BJ (cell line): Measurements from ENCODE around the gene NPEPL1. TPM values are rescaled to one million over a fixed set of nuclear protein-coding genes. Genes with fewer than 3 reads are reported as not detected.
"Not testable (repeated sequence)": the region's sequence is repeated elsewhere in the genome, so short reads cannot be mapped to it uniquely, and the experiment has no call there.

Experiments
- CTCF ChIA-PET: fragments of 350-600 bp; formaldehyde crosslinking; extraction: SDS; loops from one replicate; lab custom pipeline; 2021; ENCODE audit warnings: antibody characterized with exemption, inconsistent platforms; lab: Yijun Ruan, JAX
- POLR2A ChIA-PET: fragments of 300-600 bp; sonication (Branson Sonifier 250); formaldehyde crosslinking; extraction: SDS; loops from one replicate; lab custom pipeline; 2021; ENCODE audit warnings: antibody characterized with exemption; lab: Charles Lee
- DNase-seq: peaks from one replicate; pipeline ENCODE4 v3.0.0-alpha.2; 2011; ENCODE audit warnings: low read depth
- H3K27me3 ChIP-seq: 2 replicates; pipeline ENCODE4 v1.6.0; 2011; ENCODE audit warnings: low read length; ENCODE audit not compliant: control insufficient read depth, insufficient read depth
- H3K36me3 ChIP-seq: 2 replicates; pipeline ENCODE4 v1.5.1; 2011; ENCODE audit warnings: low read length; ENCODE audit not compliant: control insufficient read depth, insufficient read depth
- H3K4me3 ChIP-seq: 2 replicates; pipeline ENCODE4 v1.5.1; 2011; ENCODE audit warnings: low read depth, mild to moderate bottlenecking, control low read depth, low read length
- CTCF ChIP-seq: IDR thresholded peaks from 2 replicates; pipeline ENCODE4 v1.5.1; 2011; ENCODE audit warnings: low read depth, mild to moderate bottlenecking, control low read depth, inconsistent platforms, low read length, moderate library complexity; ENCODE audit not compliant: insufficient read depth
- polyA plus RNA-seq: library from polyadenylated mRNA; depleted of rRNA; stranded (reverse); fragments of >200 nt; gene quantifications from 2 replicates; pipeline ENCODE4 v1.2.3, GENCODE V29; 2011

The NPEPL1 gene
- polyA plus RNA-seq, 1 experiment, result 8.2 TPM

GRCh38 chr20:58721951-58722778 lies 29.6 kb downstream of the NPEPL1 start:
- Histone ChIP-seq H3K4me3 (no peak overlapping the region), H3K27me3 (peaks cover 12% of the 10 kb centered on the region), H3K36me3 (no peaks in the 10 kb centered on the region)
- ChIA-PET CTCF (no interaction called here), POLR2A (no interaction called here)
- DNase-seq, result no peak
- no peak for TF ChIP-seq CTCF

- H3K4me3 ChIP-seq, result no peak overlapping the region
- TF ChIP-seq CTCF, result no peak
- DNase-seq, result no peak
- peaks cover 12% of the 10 kb centered on the region for H3K27me3 ChIP-seq
- H3K36me3 ChIP-seq, result no peaks in the 10 kb centered on the region
- ChIA-PET POLR2A (no interaction called here), CTCF (no interaction called here)
Measured at GRCh38 chr20:58722877-58723627, 30.5 kb downstream of the NPEPL1 start.

- TF ChIP-seq CTCF, result no peak
- Histone ChIP-seq H3K4me3 (no peak overlapping the region), H3K36me3 (no peaks in the 10 kb centered on the region), H3K27me3 (peaks cover 12% of the 10 kb centered on the region)
- DNase-seq, result no peak
- ChIA-PET POLR2A (no interaction called here), CTCF (no interaction called here)
Measured at GRCh38 chr20:58723628-58723984, 31.0 kb downstream of the NPEPL1 start.

- H3K4me3 ChIP-seq, POLR2A ChIA-PET, CTCF ChIA-PET: not testable (repeated sequence)
Measured at GRCh38 chr20:58726156-58726555, 33.6 kb downstream of the NPEPL1 start.

GRCh38 chr20:58731192-58731591 lies 38.6 kb downstream of the NPEPL1 start:
- no peaks in the 10 kb centered on the region for H3K36me3 ChIP-seq
- H3K27me3 ChIP-seq, result no peaks in the 10 kb centered on the region; the same call in 1 of the 2 replicates
- no peak overlapping the region for H3K4me3 ChIP-seq
- no peak for DNase-seq
- POLR2A ChIA-PET, result interaction anchor here (0.6 kb wide), 1 partner anchor 29 kb away, joined by 3 read pairs; no protein-coding TSS in a partner anchor
- TF ChIP-seq CTCF, result no peak
- CTCF ChIA-PET, result interaction anchor here (1.2 kb wide), 1 partner anchor 12 kb away, joined by 3 read pairs; no protein-coding TSS in a partner anchor

More at GRCh38 chr20:58726156-58726555, 33.6 kb downstream of the NPEPL1 start:
- H3K27me3 ChIP-seq, result peaks cover 10% of the 10 kb centered on the region
- DNase-seq, H3K36me3 ChIP-seq: not testable (repeated sequence)
